Stimulated activated CD8-positive, alpha-beta memory T cell treated with anti-CD3 and anti-CD28 coated beads, Interleukin-7, amount 100 ng/mL, for 24 hours (primary cell): ENCODE data around the gene KLK14.

Experiments used
- DNase-seq: peaks from one replicate; pipeline ENCODE4 v3.0.0-alpha.2; 2020; ENCODE audit warnings: low read depth

The KLK14 gene

GRCh38 chr19:51108066-51108804 is 25.5 kb upstream of the KLK14 start, which contains the start of gene CTU1:
CTU1 (minus strand) TSS chr19:51108409; CDS start chr19:51104569, 3,840 bp downstream.
- DNase-seq = peak; percentile 96

DNA sequence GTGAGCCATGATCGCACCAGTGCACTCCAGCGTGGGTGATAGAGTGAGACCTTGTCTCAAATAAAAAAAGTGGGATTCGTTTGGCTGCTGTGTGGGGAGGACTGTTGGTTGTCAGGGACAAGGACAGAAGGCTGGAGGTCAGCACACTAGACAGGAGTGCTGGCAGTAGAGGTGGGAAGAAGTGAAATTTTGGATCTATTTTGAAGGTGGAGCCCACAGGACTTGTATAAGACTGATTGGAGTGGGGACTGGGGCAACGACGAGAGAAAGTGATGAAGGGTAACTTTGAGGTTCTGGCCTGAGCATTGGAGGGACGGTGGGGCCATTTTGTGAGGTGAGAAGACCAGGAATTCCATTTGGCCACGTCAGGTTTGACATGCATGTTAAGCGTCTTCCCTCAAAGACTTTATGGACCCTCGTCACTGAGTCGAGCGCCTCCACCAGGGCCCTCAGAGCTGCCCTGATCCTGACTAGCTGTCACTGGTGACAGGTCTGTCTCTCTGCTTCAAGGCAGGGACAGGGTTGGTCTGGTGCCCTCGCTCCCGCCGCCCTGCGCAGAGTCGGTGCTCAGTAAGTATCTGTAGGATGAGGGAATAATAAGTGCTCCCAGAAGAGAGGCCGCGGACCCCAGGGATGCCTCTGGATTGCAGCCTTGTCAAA is 24.8 kb upstream of the KLK14 start:
- DNase-seq = no peak

- no peak for DNase-seq
Observed at GRCh38 chr19:51103926-51104341, 21.2 kb upstream of the KLK14 start.

GRCh38 chr19:51102991-51103390 is 20.3 kb upstream of the KLK14 start:
- no peak for DNase-seq

GRCh38 chr19:51101171-51101865 is 18.6 kb upstream of the KLK14 start:
- no peak for DNase-seq

DNA sequence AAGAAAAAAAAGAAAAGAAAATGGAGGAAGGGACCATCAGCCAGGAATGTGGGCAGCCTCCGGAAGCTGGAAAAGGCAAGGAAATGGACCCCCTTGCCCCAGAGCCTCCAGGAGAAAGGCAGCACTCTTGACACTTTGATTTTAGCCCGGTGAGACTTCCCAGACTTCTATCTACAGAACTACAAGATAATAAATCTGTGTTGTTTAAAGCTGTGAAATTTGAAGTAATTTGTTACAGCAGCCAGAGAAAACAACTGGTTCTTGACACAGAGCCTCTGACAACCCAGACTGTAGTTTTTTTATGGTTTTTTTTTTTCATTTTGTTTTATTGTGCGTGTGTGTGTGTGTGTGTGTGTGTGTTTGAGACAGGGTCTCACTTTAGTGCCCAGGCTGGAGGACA is 17.9 kb upstream of the KLK14 start:
- no peak for DNase-seq

DNA sequence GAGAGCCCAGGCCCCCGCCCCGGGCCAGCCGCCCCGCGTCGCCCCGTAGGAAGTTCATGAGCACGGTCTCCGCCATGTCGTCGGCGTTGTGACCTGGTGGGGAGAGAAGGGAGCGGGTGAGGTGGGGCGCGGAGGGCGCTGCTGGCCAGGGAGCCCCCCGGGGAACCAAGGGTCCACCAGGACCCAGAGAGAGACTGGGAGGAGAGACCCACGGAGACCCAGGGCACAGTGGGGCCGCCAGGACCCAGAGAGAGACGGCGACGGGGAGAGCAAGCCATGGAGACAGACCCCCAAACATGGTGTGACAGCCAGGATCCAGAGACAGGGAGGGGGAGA is 16.3 kb upstream of the KLK14 start:
- no peak for DNase-seq

DNA sequence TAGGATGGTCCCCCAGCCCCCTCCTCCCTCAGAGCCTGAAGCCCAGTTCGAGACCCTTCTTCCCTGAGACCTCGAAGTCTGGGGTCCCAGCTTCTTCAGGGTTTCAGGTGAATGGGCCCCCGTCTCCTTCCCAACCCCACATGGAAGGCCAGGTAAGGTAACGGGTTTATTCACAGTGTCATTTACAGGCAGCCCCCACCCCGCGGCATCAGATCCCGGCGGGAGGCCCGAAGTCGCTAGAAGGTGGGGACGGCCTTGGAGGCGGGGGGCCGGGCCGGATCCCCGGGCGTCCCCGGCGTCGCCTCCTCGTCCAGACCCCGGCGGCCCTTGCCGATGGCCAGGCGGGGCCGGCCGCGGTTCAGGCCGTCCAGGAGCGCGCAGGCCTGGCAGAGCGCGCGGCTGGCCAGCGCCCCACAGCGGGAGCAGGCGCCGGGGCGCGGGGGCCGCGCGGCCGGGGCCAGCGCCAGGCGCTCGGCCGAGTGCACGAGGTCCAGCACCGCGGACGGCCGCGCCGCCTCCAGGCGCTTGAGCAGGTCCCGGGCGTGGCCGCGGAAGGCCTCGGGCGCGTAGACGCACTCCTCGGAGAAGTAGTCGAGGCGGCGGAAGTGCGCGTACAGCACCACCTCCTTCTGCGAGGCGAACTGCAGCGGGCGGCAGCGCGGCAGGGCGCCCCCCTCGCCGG is 15.8 kb upstream of the KLK14 start:
- DNase-seq = no peak

DNA sequence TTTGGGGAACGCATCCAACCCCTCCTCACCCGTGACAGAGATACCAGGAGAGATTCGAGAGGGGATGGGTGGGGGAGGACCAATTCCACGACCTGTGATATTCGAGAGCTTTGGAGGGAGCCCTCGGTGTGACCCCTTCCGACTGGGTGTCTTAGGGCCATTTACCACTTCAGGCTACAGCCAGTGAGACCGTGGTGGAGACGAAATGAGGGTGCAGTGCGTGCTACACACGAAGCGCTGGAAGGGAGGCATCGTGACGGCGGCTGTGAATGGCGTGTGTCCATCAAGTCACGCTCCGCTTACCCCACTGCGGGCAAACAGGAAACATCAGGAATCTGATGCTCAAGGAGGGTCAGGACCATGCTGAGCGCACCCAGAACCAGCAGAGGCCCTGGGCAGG is 15.1 kb upstream of the KLK14 start:
- DNase-seq = no peak

DNA sequence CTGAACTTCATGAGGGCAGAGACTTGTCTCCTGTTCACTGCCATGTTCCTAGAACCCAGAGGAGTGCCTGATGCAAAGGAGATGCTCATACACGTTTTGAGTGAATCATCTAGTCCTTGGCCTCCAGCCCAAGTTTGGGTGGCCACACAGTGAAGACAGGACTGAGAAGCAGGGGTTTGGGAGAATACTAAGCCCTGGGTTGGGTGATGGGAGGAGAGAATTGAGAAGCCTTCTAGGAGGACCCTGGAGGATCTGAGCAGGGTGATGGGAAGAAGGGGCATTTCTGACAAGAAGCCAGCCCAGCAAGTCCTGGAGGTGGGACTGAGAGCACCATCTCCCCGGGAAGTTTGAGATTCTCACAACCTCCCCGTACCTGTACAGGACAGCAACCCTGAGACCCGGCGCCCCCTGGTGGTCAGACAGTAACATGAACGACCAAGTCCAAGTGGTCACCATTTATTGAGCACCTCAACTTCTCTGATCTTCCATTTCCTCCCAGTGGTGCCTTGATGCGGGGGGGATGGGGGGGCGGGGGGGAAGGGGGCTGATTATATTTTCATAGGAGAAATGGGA is 14.6 kb upstream of the KLK14 start:
- DNase-seq = peak; percentile 57

GRCh38 chr19:51096473-51097165 is 13.9 kb upstream of the KLK14 start:
- DNase-seq = no peak

GRCh38 chr19:51094696-51095279 is 12.1 kb upstream of the KLK14 start:
- no peak for DNase-seq

GRCh38 chr19:51093510-51094345 is 11.0 kb upstream of the KLK14 start:
- no peak for DNase-seq

GRCh38 chr19:51093101-51093500 is 10.4 kb upstream of the KLK14 start:
- no peak for DNase-seq

DNA sequence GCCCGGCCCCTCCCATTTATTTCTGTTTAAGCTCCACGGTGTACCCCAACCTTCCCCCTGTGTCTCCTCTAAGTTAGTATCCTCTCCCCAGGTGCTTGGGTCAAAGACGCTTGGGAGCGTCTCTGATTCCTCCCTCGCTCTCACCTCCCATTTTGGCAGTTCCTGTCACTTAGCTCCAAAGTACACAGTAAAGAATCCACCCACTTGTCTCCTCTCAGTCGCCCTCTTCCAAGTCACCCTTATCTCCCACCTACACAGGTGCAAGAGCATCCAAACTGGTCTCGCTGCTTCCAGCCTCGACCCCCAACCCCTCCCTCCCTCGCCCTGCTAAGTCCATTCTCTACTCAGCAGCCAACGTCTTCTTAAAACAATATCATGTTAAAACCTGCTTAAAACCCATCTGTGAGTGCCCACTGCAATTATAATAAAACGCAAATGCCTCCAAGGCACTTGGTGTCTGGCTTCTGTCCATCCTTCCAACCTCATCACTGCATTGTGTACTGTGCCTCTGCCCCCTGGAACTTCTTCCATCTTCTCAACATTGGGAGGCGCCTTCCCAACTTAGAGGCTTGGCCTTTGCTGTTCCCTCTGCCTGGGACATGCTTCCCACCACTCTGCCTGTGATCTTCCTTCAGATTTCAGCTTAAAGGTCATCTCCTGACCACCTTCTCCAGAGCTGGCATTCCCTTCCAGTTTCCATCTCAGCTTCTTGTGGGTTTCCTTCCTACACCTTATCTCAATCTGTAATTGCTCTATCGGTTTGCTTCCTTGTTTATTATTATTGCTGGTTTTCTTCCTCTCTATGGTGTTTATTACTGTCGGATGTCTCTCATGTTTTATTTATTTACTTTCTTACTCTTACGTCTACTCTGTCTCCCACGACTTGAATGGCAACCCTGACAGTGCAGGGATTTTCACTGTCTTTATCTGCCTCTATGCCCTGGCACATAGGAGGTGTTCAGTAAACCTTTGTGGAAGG is 9.5 kb upstream of the KLK14 start:
- no peak for DNase-seq

- DNase-seq = no peak
Observed at GRCh38 chr19:51091126-51091525, 8.4 kb upstream of the KLK14 start.

DNA sequence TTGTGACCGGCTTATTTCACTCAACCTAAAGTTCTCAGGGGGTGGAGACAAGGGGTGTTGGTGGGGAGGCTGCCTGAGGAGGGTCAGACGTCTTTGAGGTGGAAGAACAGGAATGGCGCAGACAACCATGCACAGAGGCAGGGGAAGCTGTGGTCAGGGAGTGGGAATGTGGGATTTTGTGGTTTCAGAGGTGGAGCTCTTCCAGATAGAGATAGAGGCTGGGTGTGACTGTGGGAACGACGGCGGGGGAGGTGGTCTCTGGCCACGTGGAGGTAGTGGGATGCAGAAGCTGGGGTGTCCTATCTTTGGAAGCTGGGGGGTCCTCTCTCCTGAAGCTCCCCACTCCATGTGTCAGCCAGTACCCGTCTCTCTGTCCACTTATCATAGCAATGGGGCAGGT is 7.8 kb upstream of the KLK14 start:
- no peak for DNase-seq

DNA sequence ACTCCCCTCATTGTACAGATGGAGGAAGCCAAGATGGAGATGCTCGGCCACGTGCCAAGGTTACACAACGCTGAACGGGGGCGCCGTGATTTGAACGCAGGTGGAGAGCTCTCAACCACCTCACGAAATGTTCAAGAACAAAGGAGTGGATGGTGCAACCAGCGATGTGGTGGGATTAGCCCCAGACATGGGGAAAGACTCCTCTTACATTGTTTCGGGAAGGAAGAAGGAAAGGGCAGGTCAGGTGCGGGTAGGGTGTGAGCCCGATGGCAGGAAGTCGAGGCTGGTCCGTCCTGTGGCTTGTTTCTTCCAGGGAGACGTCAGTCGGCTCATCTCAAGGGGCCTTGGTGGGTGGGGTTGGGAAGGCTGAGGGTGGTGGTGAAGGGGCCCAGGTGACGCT is 7.1 kb upstream of the KLK14 start:
- DNase-seq = no peak
